Measurements from ENCODE around the gene YIF1A. TPM values are rescaled to one million over a fixed set of nuclear protein-coding genes. Genes with fewer than 3 reads are reported as not detected.

Gene YIF1A
- total RNA-seq, 1 experiment from 2014 or later: 54.7 TPM

- no peaks in the 10 kb centered on the region for H3K9me2 ChIP-seq (ENCODE audit: insufficient read depth)
- peaks cover 19% of the 10 kb centered on the region for H3K79me2 ChIP-seq (ENCODE audit: insufficient read depth, low read length)
- no peaks in the 10 kb centered on the region for H3K36me3 ChIP-seq (ENCODE audit: control insufficient read depth in 1 of 2, insufficient read depth in 2 of 2, low read length in 2 of 2)
- peaks cover 15 to 44% of the 10 kb centered on the region in 2 experiments for H3K4me1 ChIP-seq (ENCODE audit: control insufficient read depth in 1 of 2, insufficient read depth in 2 of 2, low read length in 2 of 2)
- no peak for TF ChIP-seq FOSL1 (IDR thresholded peaks at IDR 0.05; ENCODE audit: low read depth)
- no peak for TF ChIP-seq ZFX (IDR thresholded peaks at IDR 0.05)
- no peak for TF ChIP-seq ELF1 (IDR thresholded peaks at IDR 0.05; ENCODE audit: borderline replicate concordance, low read depth)
- no peak for TF ChIP-seq CBX3 (IDR thresholded peaks at IDR 0.05; ENCODE audit: low read depth)
- no peak for TF ChIP-seq SIN3A (IDR thresholded peaks at IDR 0.05; ENCODE audit: low read depth)
- no peak for TF ChIP-seq ZBTB33 (IDR thresholded peaks at IDR 0.05; ENCODE audit: extremely low read depth, insufficient replicate concordance, low read length)
- no peak for TF ChIP-seq TCF7L2 (IDR thresholded peaks at IDR 0.05; ENCODE audit: borderline replicate concordance, extremely low read depth, insufficient read depth, insufficient read length)
- TF ChIP-seq CTCF (IDR thresholded peaks at IDR 0.05 in 2 of 3, conservative IDR thresholded peaks at IDR 0.05 in 1 of 3; ENCODE audit: borderline replicate concordance in 1 of 3, insufficient read depth in 1 of 3, low read depth in 2 of 3, low read length in 2 of 3): no peak
- no peak for TF ChIP-seq SRF (IDR thresholded peaks at IDR 0.05; ENCODE audit: low read depth)
- no peak for TF ChIP-seq EZH2 (IDR thresholded peaks at IDR 0.05)
- TF ChIP-seq JUND (IDR thresholded peaks at IDR 0.05): no peak
- TF ChIP-seq EGR1 (IDR thresholded peaks at IDR 0.05; ENCODE audit: low read depth): no peak
- TF ChIP-seq EZH2phosphoT487 (IDR thresholded peaks at IDR 0.05; ENCODE audit: borderline replicate concordance): no peak
- no peaks in the 10 kb centered on the region for H4K20me1 ChIP-seq (ENCODE audit: insufficient read depth)
- peak overlapping the region; percentile 99 for H3K4me2 ChIP-seq (ENCODE audit: low read length)
- no peak for DNase-seq (ENCODE audit: low read depth, low spot score)
- RAD21 ChIA-PET (ENCODE audit: low non-redundant PET in 1 of 2, low total read pairs in 2 of 2, uncharacterized antibody in 2 of 2, unreplicated experiment in 2 of 2): no interaction called here
- intact Hi-C loops (cut with micrococcal nuclease): no loop called here
- H3K27ac ChIP-seq (ENCODE audit: low read depth, low read length): no peak overlapping the region; the same call in 1 of the 2 replicates
- no peak for ATAC-seq
- no TSS peak for BruUV-seq (replicated peaks)
- H3K27me3 ChIP-seq (ENCODE audit: insufficient read depth, low read length): no peaks in the 10 kb centered on the region
- no peaks in the 10 kb centered on the region for H3K9me3 ChIP-seq (ENCODE audit: control insufficient read depth in 1 of 2, insufficient read depth in 1 of 2, low read depth in 1 of 2, low read length in 2 of 2)
- 0 out of 2 replicates have a peak overlapping the region, but pooled peaks have one; percentile 93 for H3K9ac ChIP-seq (ENCODE audit: low read length)
- H2AFZ ChIP-seq (ENCODE audit: low read depth, low read length, poor library complexity, severe bottlenecking): no peak overlapping the region
- POLR2A ChIA-PET: interaction anchor here (2.7 kb wide), 1 partner anchor 25 kb away, joined by 18 read pairs; no protein-coding TSS in a partner anchor
- peak overlapping the region; percentile 71 to 96 for H3K4me3 ChIP-seq (replicated peaks in 1 of 2; ENCODE audit: low read depth in 1 of 2, low read length in 2 of 2)
- CTCF ChIA-PET: interaction anchor here (3.4 kb wide), 1 partner anchor 24 kb away, joined by 25 read pairs; no protein-coding TSS in a partner anchor
These were observed 1.6 kb downstream of the YIF1A start for GRCh38 chr11:66287211-66287888.

All from HCT116 (cell line).